Measurements from ENCODE around the gene HIBADH.

- TF ChIP-seq TARDBP (IDR thresholded peaks at IDR 0.05) (no peak), BHLHE40 (IDR thresholded peaks at IDR 0.05; ENCODE audit: borderline replicate concordance) (no peak), NFRKB (IDR thresholded peaks at IDR 0.05) (no peak), PKNOX1 (IDR thresholded peaks at IDR 0.05) (no peak), LEF1 (IDR thresholded peaks at IDR 0.05; ENCODE audit: borderline replicate concordance) (no peak), SP1 (IDR thresholded peaks at IDR 0.05) (no peak), FOXK2 (IDR thresholded peaks at IDR 0.05) (no peak), ELF4 (IDR thresholded peaks at IDR 0.05) (no peak)
Observed at GRCh38 chr7:27704422-27705199, 41.9 kb upstream of the HIBADH start.
